PFSK-1 (cell line): ENCODE data around the gene GALNT14.

Experiments
- FOXP2 ChIP-seq: optimal IDR thresholded peaks from 2 replicates; pipeline ENCODE3; 2011; ENCODE audit warnings: borderline replicate concordance, control low read depth, inconsistent platforms; ENCODE audit not compliant: insufficient read depth; ENCODE audit errors: extremely low read length, extremely low read depth
- TAF1 ChIP-seq: IDR thresholded peaks from 2 replicates; pipeline ENCODE4 v1.6.1; 2012; ENCODE audit warnings: low read length, control low read depth, borderline replicate concordance; ENCODE audit not compliant: insufficient read depth

- TF ChIP-seq TAF1 (no peak), FOXP2 (no peak)
Observed at GRCh38 chr2:30971231-30972025, 166.8 kb downstream of the GALNT14 start.
